ENCODE measurements around the gene FHIT. TPM values are rescaled to one million over a fixed set of nuclear protein-coding genes. Genes with fewer than 3 reads are reported as not detected.

Gene FHIT
- total and polyA plus RNA-seq, 10 of the 15 experiments (the other 5 are each of a cell fraction or from before 2014, with no cell fraction given) = 4.2 to 14.9 (median 9.4) TPM

GRCh38 chr3:60027335-60027734, 1223.9 kb downstream of the FHIT start (continued):
- no peak for TF ChIP-seq NFYB (IDR thresholded peaks at IDR 0.05; ENCODE audit: insufficient read depth, low read depth, low read length)
- TF ChIP-seq TARDBP (IDR thresholded peaks at IDR 0.05; ENCODE audit: borderline replicate concordance) = no peak
- TF ChIP-seq, protein P1, sequence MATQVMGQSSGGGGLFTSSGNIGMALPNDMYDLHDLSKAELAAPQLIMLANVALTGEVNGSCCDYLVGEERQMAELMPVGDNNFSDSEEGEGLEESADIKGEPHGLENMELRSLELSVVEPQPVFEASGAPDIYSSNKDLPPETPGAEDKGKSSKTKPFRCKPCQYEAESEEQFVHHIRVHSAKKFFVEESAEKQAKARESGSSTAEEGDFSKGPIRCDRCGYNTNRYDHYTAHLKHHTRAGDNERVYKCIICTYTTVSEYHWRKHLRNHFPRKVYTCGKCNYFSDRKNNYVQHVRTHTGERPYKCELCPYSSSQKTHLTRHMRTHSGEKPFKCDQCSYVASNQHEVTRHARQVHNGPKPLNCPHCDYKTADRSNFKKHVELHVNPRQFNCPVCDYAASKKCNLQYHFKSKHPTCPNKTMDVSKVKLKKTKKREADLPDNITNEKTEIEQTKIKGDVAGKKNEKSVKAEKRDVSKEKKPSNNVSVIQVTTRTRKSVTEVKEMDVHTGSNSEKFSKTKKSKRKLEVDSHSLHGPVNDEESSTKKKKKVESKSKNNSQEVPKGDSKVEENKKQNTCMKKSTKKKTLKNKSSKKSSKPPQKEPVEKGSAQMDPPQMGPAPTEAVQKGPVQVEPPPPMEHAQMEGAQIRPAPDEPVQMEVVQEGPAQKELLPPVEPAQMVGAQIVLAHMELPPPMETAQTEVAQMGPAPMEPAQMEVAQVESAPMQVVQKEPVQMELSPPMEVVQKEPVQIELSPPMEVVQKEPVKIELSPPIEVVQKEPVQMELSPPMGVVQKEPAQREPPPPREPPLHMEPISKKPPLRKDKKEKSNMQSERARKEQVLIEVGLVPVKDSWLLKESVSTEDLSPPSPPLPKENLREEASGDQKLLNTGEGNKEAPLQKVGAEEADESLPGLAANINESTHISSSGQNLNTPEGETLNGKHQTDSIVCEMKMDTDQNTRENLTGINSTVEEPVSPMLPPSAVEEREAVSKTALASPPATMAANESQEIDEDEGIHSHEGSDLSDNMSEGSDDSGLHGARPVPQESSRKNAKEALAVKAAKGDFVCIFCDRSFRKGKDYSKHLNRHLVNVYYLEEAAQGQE (IDR thresholded peaks at IDR 0.05; ENCODE audit: low read depth, low read length) = no peak
- TF ChIP-seq EZH2 (IDR thresholded peaks at IDR 0.05; ENCODE audit: borderline replicate concordance, control insufficient read depth, low read depth, low read length) = no peak

- CTCF ChIA-PET = interaction anchor here (0.6 kb wide), 1 partner anchor 71 kb away, joined by 3 read pairs; no protein-coding TSS in a partner anchor
Measured at GRCh38 chr3:60025096-60026050, 1225.9 kb downstream of the FHIT start.

More at GRCh38 chr3:60025096-60026050, 1225.9 kb downstream of the FHIT start:
- H3K36me3 ChIP-seq (ENCODE audit: control insufficient read depth in 2 of 2, insufficient read depth in 2 of 2, low read length in 1 of 2) = no peaks in the 10 kb centered on the region
- H3K79me2 ChIP-seq (ENCODE audit: control insufficient read depth, insufficient read depth, low read length) = no peaks in the 10 kb centered on the region
- RAD21 ChIA-PET (ENCODE audit: unreplicated experiment) = no interaction called here
- DNase-seq (ENCODE audit: low read depth, low spot score) (no peak), FAIRE-seq (no peak), ATAC-seq (no peak)
- 43% methylated on average over 3 of the region's 3 CpGs for WGBS (ENCODE audit: insufficient coverage, insufficient replicate concordance, low lambda C conversion rate, missing lambda C conversion rate)
- in situ Hi-C loops (cut with MboI) = no loop called here
- no peak for TF ChIP-seq MYC (IDR thresholded peaks at IDR 0.05; ENCODE audit: insufficient read depth, insufficient read length, insufficient replicate concordance, low read length, severe bottlenecking)
- intact Hi-C loops (cut with micrococcal nuclease; ENCODE audit: unreplicated experiment) = no loop called here
- no peak overlapping the region for H2AFZ ChIP-seq (ENCODE audit: control insufficient read depth, low read depth, low read length)
- H3K27ac ChIP-seq (ENCODE audit: control insufficient read depth, insufficient read depth) = no peak overlapping the region
- BruUV-seq (replicated peaks) = no TSS peak
- H4K20me1 ChIP-seq (ENCODE audit: control insufficient read depth, insufficient read depth) = no peaks in the 10 kb centered on the region
- POLR2A ChIA-PET = no interaction called here
- H3K9me3 ChIP-seq (replicated peaks; ENCODE audit: control insufficient read depth, insufficient read depth, low read length) = no peaks in the 10 kb centered on the region
- no peak overlapping the region for H3K4me3 ChIP-seq
- no peak overlapping the region for H3K9ac ChIP-seq (ENCODE audit: control insufficient read depth, insufficient read depth, low read length)
- H3K27me3 ChIP-seq (replicated peaks in 1 of 2; ENCODE audit: control insufficient read depth in 2 of 2, insufficient read depth in 2 of 2, low read length in 1 of 2) = no peaks in the 10 kb centered on the region
- H3K4me2 ChIP-seq (ENCODE audit: control insufficient read depth, insufficient read depth) = no peak overlapping the region
- SMC1A ChIA-PET (ENCODE audit: uncharacterized antibody, unreplicated experiment) = interaction anchor here (0.6 to 1.5 kb wide), 3 partner anchors 15 to 1077 kb away, joined by 3 to 4 read pairs (median 3); no protein-coding TSS in a partner anchor
- H3K4me1 ChIP-seq (ENCODE audit: control insufficient read depth, insufficient read depth, low read length) = no peaks in the 10 kb centered on the region
